Loucy (cell line): ENCODE measurements around the gene CRB2.
A peak's percentile ranks its signal among the peaks of the same experiment; 100 is the strongest.
"Not testable (repeated sequence)": the region's sequence is repeated elsewhere in the genome, so short reads cannot be mapped to it uniquely, and the experiment has no call there.

Source experiments
- H2AFZ ChIP-seq: fragments of 200-600 bp; sonication (generic); 2 replicates; pipeline ENCODE4 v1.6.0; 2016; ENCODE audit warnings: antibody characterized with exemption, mild to moderate bottlenecking, low read length, moderate library complexity
- H3F3A ChIP-seq: fragments of 200-600 bp; 2 replicates; pipeline ENCODE4 v1.6.0; 2016; ENCODE audit warnings: antibody characterized with exemption, low read depth, mild to moderate bottlenecking
- H3K27me3 ChIP-seq: fragments of 200-600 bp; sonication (generic); 2 replicates; pipeline ENCODE4 v1.6.1; 2014; ENCODE audit warnings: low read length, mild to moderate bottlenecking; ENCODE audit not compliant: insufficient read depth, poor library complexity, severe bottlenecking
- H3K36me3 ChIP-seq: fragments of 200-600 bp; sonication (generic); 2 replicates; pipeline ENCODE4 v1.6.1; 2016; ENCODE audit warnings: low read length; ENCODE audit not compliant: insufficient read depth
- H3K4me1 ChIP-seq: fragments of 200-600 bp; sonication (generic); 2 replicates; pipeline ENCODE4 v1.5.1; 2014; ENCODE audit warnings: low read length, mild to moderate bottlenecking; ENCODE audit not compliant: insufficient read depth, poor library complexity, severe bottlenecking
- H3K4me2 ChIP-seq: fragments of 200-600 bp; sonication (generic); 2 replicates; pipeline ENCODE4 v1.6.0; 2014; ENCODE audit warnings: antibody characterized with exemption, low read length, low read depth, mild to moderate bottlenecking; ENCODE audit not compliant: poor library complexity, severe bottlenecking
- H3K4me3 ChIP-seq: fragments of 200-600 bp; sonication (generic); 2 replicates; pipeline ENCODE4 v1.5.1; 2014; ENCODE audit warnings: low read length, mild to moderate bottlenecking, mixed read lengths; ENCODE audit not compliant: poor library complexity, severe bottlenecking
- H3K79me2 ChIP-seq: fragments of 200-600 bp; sonication (generic); 2 replicates; pipeline ENCODE4 v1.6.1; 2014; ENCODE audit warnings: low read length; ENCODE audit not compliant: insufficient read depth
- H3K9ac ChIP-seq: fragments of 200-600 bp; sonication (generic); 2 replicates; pipeline ENCODE4 v1.6.0; 2014; ENCODE audit warnings: mild to moderate bottlenecking, low read depth, low read length, moderate library complexity; ENCODE audit not compliant: poor library complexity, severe bottlenecking
- H3K9me2 ChIP-seq: fragments of 200-600 bp; sonication (generic); replicated peaks from 2 replicates; pipeline ENCODE4 v1.6.1; 2016; ENCODE audit warnings: low read depth, low read length, mixed read lengths
- H3K9me3 ChIP-seq: fragments of 200-600 bp; sonication (generic); 2 replicates; pipeline ENCODE4 v1.6.1; 2014; ENCODE audit warnings: mild to moderate bottlenecking, antibody characterized with exemption, low read length, low read depth; ENCODE audit not compliant: insufficient read depth
- H4K20me1 ChIP-seq: fragments of 200-600 bp; sonication (generic); 2 replicates; pipeline ENCODE4 v1.6.0; 2014; ENCODE audit warnings: antibody characterized with exemption, low read length, mild to moderate bottlenecking; ENCODE audit not compliant: insufficient read depth, poor library complexity, severe bottlenecking
- EZH2phosphoT487 ChIP-seq: fragments of 200-600 bp; IDR thresholded peaks from 2 replicates; pipeline ENCODE4 v1.6.1; 2018; ENCODE audit warnings: antibody characterized with exemption, mild to moderate bottlenecking, moderate library complexity, borderline replicate concordance
- TF ChIP-seq, protein P1 (sequence below): fragments of 200-600 bp; sonication (generic); conservative IDR thresholded peaks from 2 replicates; pipeline ENCODE4 v1.5.1; 2014; ENCODE audit warnings: mild to moderate bottlenecking, antibody characterized with exemption, low read length

The CRB2 gene

DNA sequence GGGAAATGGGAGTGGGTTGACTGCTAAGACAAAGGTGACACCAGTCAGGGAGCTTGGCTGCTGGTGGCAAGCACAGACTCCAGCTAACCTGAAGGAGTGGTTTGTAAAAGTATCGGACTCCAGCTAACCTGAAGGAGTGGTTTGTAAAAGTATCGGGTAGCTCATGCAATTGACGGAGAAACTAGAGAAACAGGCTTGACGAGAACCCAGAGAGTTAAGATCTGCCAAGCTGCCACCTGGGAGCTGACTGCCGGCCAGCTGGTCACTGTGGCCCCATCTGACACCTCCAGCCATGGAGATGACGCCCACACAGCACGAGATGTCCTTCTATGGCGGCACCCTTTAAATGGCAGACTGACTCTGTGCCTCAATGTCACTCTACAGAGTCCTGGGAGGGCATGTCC, 28.3 kb upstream of the CRB2 start:
- TF ChIP-seq, protein P1, sequence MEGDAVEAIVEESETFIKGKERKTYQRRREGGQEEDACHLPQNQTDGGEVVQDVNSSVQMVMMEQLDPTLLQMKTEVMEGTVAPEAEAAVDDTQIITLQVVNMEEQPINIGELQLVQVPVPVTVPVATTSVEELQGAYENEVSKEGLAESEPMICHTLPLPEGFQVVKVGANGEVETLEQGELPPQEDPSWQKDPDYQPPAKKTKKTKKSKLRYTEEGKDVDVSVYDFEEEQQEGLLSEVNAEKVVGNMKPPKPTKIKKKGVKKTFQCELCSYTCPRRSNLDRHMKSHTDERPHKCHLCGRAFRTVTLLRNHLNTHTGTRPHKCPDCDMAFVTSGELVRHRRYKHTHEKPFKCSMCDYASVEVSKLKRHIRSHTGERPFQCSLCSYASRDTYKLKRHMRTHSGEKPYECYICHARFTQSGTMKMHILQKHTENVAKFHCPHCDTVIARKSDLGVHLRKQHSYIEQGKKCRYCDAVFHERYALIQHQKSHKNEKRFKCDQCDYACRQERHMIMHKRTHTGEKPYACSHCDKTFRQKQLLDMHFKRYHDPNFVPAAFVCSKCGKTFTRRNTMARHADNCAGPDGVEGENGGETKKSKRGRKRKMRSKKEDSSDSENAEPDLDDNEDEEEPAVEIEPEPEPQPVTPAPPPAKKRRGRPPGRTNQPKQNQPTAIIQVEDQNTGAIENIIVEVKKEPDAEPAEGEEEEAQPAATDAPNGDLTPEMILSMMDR, result no peak
- TF ChIP-seq EZH2phosphoT487, result no peak
- H3K79me2 ChIP-seq, result no peaks in the 10 kb centered on the region
- H4K20me1 ChIP-seq, result no peaks in the 10 kb centered on the region
- H3K9me2 ChIP-seq, result no peaks in the 10 kb centered on the region
- H3K27me3 ChIP-seq, result no peaks in the 10 kb centered on the region
- H3K4me3 ChIP-seq, result no peak overlapping the region
- H2AFZ ChIP-seq, result no peak overlapping the region
- H3K9me3 ChIP-seq, result no peaks in the 10 kb centered on the region
- H3K4me1 ChIP-seq, result peaks cover 21% of the 10 kb centered on the region
- no peak overlapping the region for H3K9ac ChIP-seq
- no peaks in the 10 kb centered on the region for H3K36me3 ChIP-seq
- no peaks in the 10 kb centered on the region for H3F3A ChIP-seq
- H3K4me2 ChIP-seq, result no peak overlapping the region

- H3K9ac ChIP-seq, result no peak overlapping the region
- H3K79me2 ChIP-seq, result no peaks in the 10 kb centered on the region
- H3K9me3 ChIP-seq, result no peaks in the 10 kb centered on the region
- H3K4me3 ChIP-seq, result no peak overlapping the region
- no peaks in the 10 kb centered on the region for H3K27me3 ChIP-seq
- TF ChIP-seq, protein P1, result no peak
- TF ChIP-seq EZH2phosphoT487, result no peak
- peaks cover 10% of the 10 kb centered on the region for H3K4me1 ChIP-seq
- no peak overlapping the region for H3K4me2 ChIP-seq
- no peaks in the 10 kb centered on the region for H3F3A ChIP-seq
- no peaks in the 10 kb centered on the region for H4K20me1 ChIP-seq
- H3K9me2 ChIP-seq, result no peaks in the 10 kb centered on the region
- H2AFZ ChIP-seq, result peak overlapping the region; percentile 50; the same call in 1 of the 2 replicates
- H3K36me3 ChIP-seq, result no peaks in the 10 kb centered on the region
These were observed 26.6 kb upstream of the CRB2 start for GRCh38 chr9:123329329-123329955.

DNA sequence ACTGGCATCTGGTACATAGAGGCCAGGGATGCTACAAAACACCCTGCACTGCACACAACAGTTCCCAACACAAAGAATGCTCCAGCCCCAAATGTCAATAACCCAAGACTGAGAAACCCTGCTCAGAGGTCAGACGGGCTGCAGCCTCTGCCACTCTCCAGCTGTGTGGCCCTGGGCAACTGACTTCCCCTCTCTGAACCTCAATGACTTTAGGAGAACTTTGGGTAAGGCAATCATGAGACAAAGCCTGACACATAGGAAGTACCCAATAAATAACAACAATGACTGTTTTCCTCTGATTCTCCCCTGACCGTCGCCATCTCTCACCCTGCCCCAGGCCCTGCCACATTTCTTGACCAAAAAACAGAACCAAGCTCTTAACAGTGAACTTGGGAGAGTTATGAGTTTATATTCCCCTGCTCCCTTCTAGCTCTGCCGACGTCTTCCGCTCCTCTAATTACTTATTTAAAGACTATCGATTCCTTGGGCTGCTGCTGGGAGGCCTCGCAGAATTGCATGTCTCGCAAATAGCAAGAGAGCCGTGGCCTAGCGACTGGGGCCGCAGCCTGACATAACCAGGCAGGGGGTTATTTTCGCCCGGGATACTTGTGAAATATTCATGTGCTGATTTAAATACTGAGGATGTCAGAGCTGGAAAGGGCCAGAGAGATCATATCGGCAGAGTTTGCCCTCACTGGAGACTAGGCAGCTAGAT, 24.5 kb upstream of the CRB2 start:
- H3K36me3 ChIP-seq, result no peaks in the 10 kb centered on the region
- H3K9ac ChIP-seq, result no peak overlapping the region
- H3K4me2 ChIP-seq, result no peak overlapping the region
- H3K9me3 ChIP-seq, result no peaks in the 10 kb centered on the region
- H3K4me3 ChIP-seq, result no peak overlapping the region
- H3K9me2 ChIP-seq, result no peaks in the 10 kb centered on the region
- no peak overlapping the region for H2AFZ ChIP-seq
- no peaks in the 10 kb centered on the region for H3F3A ChIP-seq
- no peaks in the 10 kb centered on the region for H4K20me1 ChIP-seq
- TF ChIP-seq, protein P1, result no peak
- no peak for TF ChIP-seq EZH2phosphoT487
- H3K4me1 ChIP-seq, result peaks cover 10% of the 10 kb centered on the region
- no peaks in the 10 kb centered on the region for H3K79me2 ChIP-seq
- no peaks in the 10 kb centered on the region for H3K27me3 ChIP-seq

GRCh38 chr9:123333058-123333669, 22.8 kb upstream of the CRB2 start:
- not testable (repeated sequence) for H2AFZ ChIP-seq, H3K36me3 ChIP-seq, H3K4me3 ChIP-seq, H3K9me3 ChIP-seq, H3K79me2 ChIP-seq, H3K4me2 ChIP-seq, H3K9me2 ChIP-seq, H3K4me1 ChIP-seq, H4K20me1 ChIP-seq, H3K27me3 ChIP-seq, H3K9ac ChIP-seq, H3F3A ChIP-seq
